ENCODE measurements around the gene GDA.
A peak's percentile ranks its signal among the peaks of the same experiment; 100 is the strongest.
"Not testable (repeated sequence)": the region's sequence is repeated elsewhere in the genome, so short reads cannot be mapped to it uniquely, and the experiment has no call there.

Gene GDA

GRCh38 chr9:72207278-72207677 is 58.0 kb downstream of the GDA start:
- DNase-seq (ENCODE audit: low spot score), result peak; percentile 16

DNA sequence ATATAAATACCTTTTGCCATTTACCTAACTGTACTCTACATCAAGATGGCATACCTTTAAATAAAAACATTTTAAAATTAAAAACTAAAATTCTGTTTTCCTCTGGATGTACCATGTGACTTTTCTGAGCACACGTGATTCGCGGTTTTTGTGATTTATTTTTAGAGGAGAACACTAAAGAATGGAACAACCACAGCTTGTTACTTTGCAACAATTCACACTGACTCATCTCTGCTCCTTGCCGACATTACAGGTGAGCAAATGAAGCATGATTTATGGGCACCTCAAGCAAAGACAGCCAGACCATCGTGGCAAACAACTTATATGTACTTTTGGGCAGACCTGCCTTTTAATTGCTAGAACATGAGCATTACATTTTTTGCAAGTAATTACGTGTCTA is 61.3 kb downstream of the GDA start:
- DNase-seq (ENCODE audit: low spot score), result no peak

- no peak for DNase-seq (ENCODE audit: low spot score)
Measured at GRCh38 chr9:72211047-72211446, 61.8 kb downstream of the GDA start.

DNA sequence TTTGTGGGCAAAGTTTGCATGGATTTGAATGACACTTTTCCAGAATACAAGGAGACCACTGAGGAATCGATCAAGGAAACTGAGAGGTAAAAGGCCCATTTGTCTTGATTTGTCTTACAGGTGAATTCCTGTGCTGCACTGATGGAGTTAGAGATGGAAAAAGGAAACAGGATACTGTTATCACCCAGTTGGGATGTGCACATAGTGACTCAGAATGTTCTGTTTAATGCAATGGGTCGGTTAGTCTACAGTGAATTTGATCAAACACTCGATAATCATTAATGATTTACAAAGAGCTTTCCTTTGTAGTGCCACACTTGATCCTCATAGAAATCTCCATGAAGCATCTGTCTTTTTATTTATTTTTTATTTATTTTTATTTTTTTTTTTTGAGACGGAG is 64.7 kb downstream of the GDA start:
- DNase-seq (ENCODE audit: low spot score), result no peak

- no peak for DNase-seq (ENCODE audit: low spot score)
Measured at GRCh38 chr9:72217306-72217842, 68.1 kb downstream of the GDA start.

DNA sequence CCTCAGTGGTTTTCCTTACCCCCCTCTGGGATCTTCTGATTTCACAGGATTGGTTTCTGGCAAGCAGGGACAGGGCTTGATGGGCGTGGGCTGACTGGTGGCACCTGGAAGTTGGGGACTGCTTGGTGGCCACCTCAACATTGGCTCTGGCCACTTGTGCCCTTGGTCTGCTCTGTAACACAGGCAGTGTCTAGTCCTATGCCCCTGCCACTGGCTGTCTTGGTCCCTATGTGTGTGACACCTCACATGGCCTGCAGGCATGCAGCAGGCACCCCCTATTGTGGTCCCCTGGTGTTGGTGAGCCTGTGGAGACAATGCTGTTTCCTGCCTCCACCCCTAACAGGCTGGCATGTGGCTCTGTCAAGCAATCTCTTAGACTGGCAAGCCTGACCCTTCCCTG is 71.3 kb downstream of the GDA start:
- DNase-seq (ENCODE audit: low spot score), result no peak

- no peak for DNase-seq (ENCODE audit: low spot score)
Measured at GRCh38 chr9:72226146-72226812, 77.0 kb downstream of the GDA start.

DNA sequence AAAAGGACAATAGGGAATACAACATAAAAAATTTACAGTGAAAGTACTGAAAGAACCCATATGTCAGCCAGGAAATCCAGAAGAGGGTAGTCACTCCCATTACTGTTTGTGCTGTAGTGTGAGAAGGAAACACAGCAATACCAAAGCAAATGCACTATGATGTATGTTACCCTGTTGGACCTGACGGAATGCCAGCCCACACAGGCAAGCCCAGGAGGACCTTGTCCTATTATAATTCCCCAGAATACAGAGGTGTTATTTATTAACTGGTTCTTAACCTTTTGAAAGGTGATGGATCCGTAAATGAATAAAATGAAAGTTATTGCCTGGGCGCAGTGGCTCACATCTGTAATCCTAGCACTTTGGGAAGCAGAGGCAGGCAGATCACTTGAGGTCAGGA is 79.0 kb downstream of the GDA start:
- DNase-seq (ENCODE audit: low spot score), result no peak

- no peak for DNase-seq (ENCODE audit: low spot score)
Measured at GRCh38 chr9:72232778-72233177, 83.5 kb downstream of the GDA start.

- DNase-seq (ENCODE audit: low spot score), result no peak
Measured at GRCh38 chr9:72247549-72247948, 98.3 kb downstream of the GDA start.

- no peak for DNase-seq (ENCODE audit: low spot score)
Measured at GRCh38 chr9:72251589-72251988, 102.3 kb downstream of the GDA start.

DNA sequence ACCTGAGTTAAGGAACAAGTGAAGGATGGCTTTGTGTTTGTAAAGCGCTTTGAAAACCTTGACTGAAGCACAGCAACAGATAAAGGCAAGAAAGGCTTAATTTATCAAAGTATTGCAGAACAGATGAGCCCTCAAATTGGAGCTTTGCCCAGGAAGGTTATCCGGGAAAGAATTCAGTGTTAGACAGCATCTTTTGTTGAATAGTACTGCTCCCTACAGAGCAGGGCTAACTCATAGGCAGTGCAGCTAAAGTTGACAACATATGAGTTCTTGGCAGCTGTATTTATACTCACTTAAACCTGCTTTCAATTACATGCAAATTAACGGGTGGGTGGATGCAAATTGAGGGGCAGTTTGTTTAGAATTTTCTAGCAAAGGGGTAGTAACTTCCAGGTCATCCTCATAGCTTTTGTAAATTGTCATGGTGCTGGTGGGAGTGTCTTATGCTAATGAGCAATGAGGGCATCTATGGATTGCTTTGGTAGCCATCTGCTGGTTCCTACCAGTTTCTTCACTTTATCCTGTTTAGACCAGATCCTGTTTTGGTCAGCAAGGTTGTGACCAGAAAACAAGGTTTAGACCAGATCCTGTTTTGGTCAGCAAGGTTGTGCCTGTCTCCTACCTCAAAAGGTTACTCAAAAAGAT is 105.8 kb downstream of the GDA start:
- no peak for DNase-seq (ENCODE audit: low spot score)

- no peak for DNase-seq (ENCODE audit: low spot score)
Measured at GRCh38 chr9:72255569-72255968, 106.3 kb downstream of the GDA start.

GRCh38 chr9:72256931-72257330 is 107.7 kb downstream of the GDA start:
- no peak for DNase-seq (ENCODE audit: low spot score)

GRCh38 chr9:72257814-72258213 is 108.6 kb downstream of the GDA start:
- peak; percentile 24 for DNase-seq (ENCODE audit: low spot score)

- DNase-seq (ENCODE audit: low spot score), result no peak
Measured at GRCh38 chr9:72262063-72262462, 112.8 kb downstream of the GDA start.

DNA sequence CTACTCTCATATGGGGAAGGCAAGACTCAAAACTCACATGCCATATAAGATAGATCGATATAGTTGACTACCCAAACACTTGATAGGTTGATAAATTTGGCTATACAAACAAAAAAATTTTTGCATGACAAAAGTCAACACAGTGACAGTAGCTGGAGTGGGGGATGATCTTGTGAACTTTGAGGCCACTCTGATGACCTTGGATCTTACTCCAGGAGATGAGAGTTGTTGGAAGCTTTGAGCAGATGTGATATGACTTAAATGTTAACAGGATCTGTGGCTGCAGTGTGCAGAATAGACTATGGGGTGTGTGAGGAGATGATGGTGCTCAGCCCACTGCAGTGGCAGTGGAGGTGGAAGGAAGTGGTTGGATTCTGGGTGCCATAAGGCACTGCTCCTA is 114.3 kb downstream of the GDA start:
- DNase-seq (ENCODE audit: low spot score), result no peak

GRCh38 chr9:72268961-72269360 is 119.7 kb downstream of the GDA start:
- DNase-seq (ENCODE audit: low spot score), result no peak

DNA sequence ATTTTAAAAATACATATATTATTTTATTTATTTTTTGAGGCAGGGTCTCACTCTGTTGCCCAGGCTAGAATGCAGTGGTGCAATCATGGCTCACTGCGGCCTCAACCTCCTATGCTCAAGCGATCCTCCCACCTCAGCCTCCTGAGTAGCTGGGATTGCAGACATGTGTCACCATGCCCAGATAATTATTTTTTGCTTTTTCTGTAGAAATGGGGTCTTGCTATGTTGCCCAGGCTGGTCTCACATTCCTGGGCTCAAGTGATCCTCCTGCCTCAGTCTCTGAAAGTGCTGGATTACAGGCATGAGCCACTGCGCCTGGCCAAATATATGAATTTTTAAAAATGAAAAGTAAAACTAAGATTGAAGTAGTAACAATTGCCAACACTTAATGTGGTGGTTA is 121.1 kb downstream of the GDA start:
- DNase-seq (ENCODE audit: low spot score), result not testable (repeated sequence)

DNA sequence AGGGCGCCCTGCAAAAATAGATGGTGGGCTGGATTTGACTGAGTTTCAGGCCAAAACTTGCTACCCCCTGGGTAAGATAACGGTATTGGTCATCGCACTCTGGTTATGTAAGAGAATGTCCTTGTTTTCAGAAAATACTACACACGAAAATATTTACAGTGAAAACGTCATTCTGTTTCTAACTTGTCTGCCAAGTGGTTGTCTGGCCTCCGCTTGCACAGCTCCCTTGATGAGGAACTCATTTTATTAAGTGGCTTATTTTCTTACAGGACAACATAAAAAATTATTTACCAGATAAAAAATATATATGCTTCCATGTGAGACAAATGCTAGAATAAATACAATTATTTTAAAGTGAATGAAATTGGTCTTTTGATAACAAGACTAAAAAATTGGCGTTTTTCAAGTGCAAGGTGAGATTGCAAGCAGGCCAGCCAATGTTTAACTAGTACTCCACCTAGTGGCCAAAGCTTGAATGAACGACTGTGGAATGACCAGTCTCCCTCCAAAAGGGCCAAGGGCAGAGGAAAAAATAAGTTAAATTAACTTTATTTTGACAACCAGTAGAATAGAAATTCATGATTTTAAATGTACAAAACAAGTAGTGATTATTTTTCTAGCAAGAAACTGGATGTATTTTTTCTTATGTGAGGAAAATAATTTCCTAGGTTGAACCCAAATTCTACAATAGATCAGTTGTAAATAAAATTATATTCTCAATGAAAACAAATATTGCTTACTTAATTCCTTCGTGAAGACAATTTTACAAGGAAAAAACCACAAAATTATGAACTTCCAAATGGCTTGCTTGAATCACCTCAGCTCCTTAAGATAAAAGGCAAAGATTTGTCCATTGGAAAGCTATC is 122.6 kb downstream of the GDA start:
- peak; percentile 55 for DNase-seq (ENCODE audit: low spot score)

DNA sequence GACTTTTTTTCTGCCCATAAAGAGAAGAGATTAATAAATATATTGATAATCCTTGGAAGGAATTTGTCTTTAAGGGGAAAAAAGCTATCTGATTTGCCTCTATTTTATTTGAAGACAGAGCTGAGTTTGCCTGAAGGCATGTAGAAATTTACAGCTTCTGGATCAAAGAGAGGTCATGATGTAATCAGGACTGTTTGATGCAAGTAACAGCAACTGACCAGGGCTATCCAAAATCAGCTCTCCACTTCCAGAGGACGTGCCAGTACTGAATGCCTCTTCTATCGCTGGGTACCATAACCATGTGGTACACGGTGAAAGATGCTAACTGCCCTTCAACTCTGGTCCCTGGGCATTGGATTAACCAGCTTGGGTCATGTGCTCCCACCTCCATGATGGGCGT is 125.2 kb downstream of the GDA start:
- no peak for DNase-seq (ENCODE audit: low spot score)

DNA sequence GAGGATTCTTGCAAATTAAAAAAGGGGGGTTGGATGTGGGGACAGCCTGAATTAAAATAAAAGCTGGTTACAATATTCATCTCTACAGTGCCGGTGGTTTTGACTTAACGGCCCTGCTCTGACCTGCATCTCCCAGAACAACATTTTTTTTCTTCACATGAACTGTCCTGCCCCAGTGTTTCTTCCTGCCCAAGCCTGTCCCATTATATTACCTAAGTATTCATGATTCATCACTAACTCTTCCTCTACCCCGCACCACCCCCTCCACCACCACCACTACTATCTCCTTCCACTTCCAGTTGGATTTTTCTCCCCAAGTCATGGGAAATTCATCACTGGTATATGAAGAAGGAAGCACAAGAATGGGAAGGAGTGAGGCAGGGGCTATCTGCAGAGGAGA is 125.7 kb downstream of the GDA start:
- no peak for DNase-seq (ENCODE audit: low spot score)

DNA sequence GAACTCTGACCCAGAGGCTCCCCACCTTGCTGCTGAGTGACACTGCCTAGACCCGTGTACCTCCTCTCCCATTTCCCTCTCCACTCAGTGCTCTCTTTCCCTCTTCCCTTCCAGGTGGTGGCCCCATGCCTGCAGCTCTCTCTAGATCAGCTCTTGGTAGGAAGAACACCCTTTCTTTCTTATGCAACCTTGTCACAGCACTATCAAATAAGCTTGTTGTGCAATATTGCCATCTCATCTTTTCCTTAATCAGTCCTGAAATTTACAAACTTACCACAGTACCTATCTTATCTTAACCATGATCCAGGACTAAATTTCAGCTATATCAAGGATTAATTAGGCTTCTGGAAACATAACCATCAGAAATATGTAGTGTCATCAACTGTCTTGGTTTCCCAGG is 127.2 kb downstream of the GDA start:
- no peak for DNase-seq (ENCODE audit: low spot score)

Measured in SW480 (cell line).